Vagina (tissue), 2 donors: ENCODE measurements around the gene TARBP2.

Source experiments
- CTCF ChIP-seq, 3 experiments: fragments of 450-650 bp in 2 of 3; fragments of 200-600 bp in 1 of 3; sonication (generic) in 1 of 3; IDR thresholded peaks; one replicate each; pipeline ENCODE4 v1.5.1; 2017 to 2019; ENCODE audit warnings: antibody characterized with exemption in 3 of 3, mild to moderate bottlenecking in 2 of 3, moderate library complexity in 2 of 3
- POLR2A ChIP-seq, 2 donors: fragments of 450-650 bp; IDR thresholded peaks; one replicate each; pipeline ENCODE4 v1.6.1; 2017; ENCODE audit warnings: antibody characterized with exemption in 2 of 2, mild to moderate bottlenecking in 2 of 2, moderate library complexity in 2 of 2
- POLR2AphosphoS5 ChIP-seq, 2 donors: sonication (generic); formaldehyde crosslinking; IDR thresholded peaks; one replicate each; pipeline ENCODE4 v1.9.0; 2017; ENCODE audit warnings: antibody characterized with exemption in 2 of 2, mild to moderate bottlenecking in 2 of 2, low read depth in 1 of 2; ENCODE audit not compliant: insufficient read depth in 1 of 2

- TF ChIP-seq CTCF (IDR thresholded peaks at IDR 0.05) (no peak), POLR2A (IDR thresholded peaks at IDR 0.05) (no peak), POLR2AphosphoS5 (IDR thresholded peaks at IDR 0.05; ENCODE audit: insufficient read depth in 1 of 2, low read depth in 1 of 2) (no peak)
These were observed 6.5 kb downstream of the TARBP2 start for GRCh38 chr12:53507603-53507885.
